Mammary epithelial cell (primary cell): ENCODE measurements around the gene TRMT10C.

Experiments
- CTCF ChIP-seq, 2 donors: IDR thresholded peaks in 1 of 2; conservative IDR thresholded peaks in 1 of 2; 2 replicates each; pipeline ENCODE4 v1.5.1; 2011 to 2012; ENCODE audit warnings: inconsistent platforms in 2 of 2, low read length in 2 of 2, mild to moderate bottlenecking in 2 of 2, control low read depth in 1 of 2, low read depth in 1 of 2; ENCODE audit not compliant: insufficient read depth in 1 of 2; ENCODE audit errors: extremely low read depth in 1 of 2
- EZH2 ChIP-seq: IDR thresholded peaks from 2 replicates; pipeline ENCODE4 v1.6.1; 2012; ENCODE audit warnings: low read length, inconsistent platforms, borderline replicate concordance

- TF ChIP-seq CTCF (conservative IDR thresholded peaks at IDR 0.05 in 1 of 2, IDR thresholded peaks at IDR 0.05 in 1 of 2; ENCODE audit: extremely low read depth in 1 of 2, insufficient read depth in 1 of 2, low read depth in 1 of 2, low read length in 2 of 2) (no peak), EZH2 (no peak)
Measured at GRCh38 chr3:101603184-101603583, 41.5 kb downstream of the TRMT10C start.
